Adrenal gland (tissue), 5 donors: ENCODE data around the gene COL24A1.

Experiments used
- POLR2A ChIP-seq, 2 donors: fragments of 450-650 bp; IDR thresholded peaks; one replicate each; pipeline ENCODE4 v1.6.1; 2017; ENCODE audit warnings: antibody characterized with exemption in 2 of 2, mild to moderate bottlenecking in 2 of 2, moderate library complexity in 1 of 2
- TF ChIP-seq, protein P1 (sequence below), 6 experiments: fragments of 450-650 bp in 4 of 6; fragments of 200-600 bp in 2 of 6; sonication (generic) in 1 of 6; IDR thresholded peaks; 1 replicate in 5 of 6; 2 replicates in 1 of 6; pipeline versions ENCODE4 v1.5.1 to v1.8.0; 2016 to 2021; ENCODE audit warnings: antibody characterized with exemption in 6 of 6, mild to moderate bottlenecking in 2 of 6, moderate library complexity in 1 of 6
- donor health status: DM: no; HTN: no; CAD: no.

GRCh38 chr1:86114236-86114635, 42.3 kb downstream of the COL24A1 start:
- TF ChIP-seq, protein P1, sequence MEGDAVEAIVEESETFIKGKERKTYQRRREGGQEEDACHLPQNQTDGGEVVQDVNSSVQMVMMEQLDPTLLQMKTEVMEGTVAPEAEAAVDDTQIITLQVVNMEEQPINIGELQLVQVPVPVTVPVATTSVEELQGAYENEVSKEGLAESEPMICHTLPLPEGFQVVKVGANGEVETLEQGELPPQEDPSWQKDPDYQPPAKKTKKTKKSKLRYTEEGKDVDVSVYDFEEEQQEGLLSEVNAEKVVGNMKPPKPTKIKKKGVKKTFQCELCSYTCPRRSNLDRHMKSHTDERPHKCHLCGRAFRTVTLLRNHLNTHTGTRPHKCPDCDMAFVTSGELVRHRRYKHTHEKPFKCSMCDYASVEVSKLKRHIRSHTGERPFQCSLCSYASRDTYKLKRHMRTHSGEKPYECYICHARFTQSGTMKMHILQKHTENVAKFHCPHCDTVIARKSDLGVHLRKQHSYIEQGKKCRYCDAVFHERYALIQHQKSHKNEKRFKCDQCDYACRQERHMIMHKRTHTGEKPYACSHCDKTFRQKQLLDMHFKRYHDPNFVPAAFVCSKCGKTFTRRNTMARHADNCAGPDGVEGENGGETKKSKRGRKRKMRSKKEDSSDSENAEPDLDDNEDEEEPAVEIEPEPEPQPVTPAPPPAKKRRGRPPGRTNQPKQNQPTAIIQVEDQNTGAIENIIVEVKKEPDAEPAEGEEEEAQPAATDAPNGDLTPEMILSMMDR (IDR thresholded peaks at IDR 0.05): no peak
- TF ChIP-seq POLR2A (IDR thresholded peaks at IDR 0.05): no peak
